RWPE2 (cell line): ENCODE results near the gene PYGM.

Experiments used
- ATAC-seq: fragments of 200-7000 bp; cut with Tn5 transposase; 3 replicates; pipeline ENCODE4 v1.9.1; 2021; ENCODE audit warnings: low read depth
- DNase-seq: peaks from one replicate; pipeline ENCODE4 v3.0.0-alpha.2; 2020; ENCODE audit warnings: low spot score
- H3K27ac ChIP-seq: fragments of 450-650 bp; 2 replicates; pipeline ENCODE4 v1.5.1; 2017; ENCODE audit warnings: mild to moderate bottlenecking; ENCODE audit not compliant: poor library complexity, severe bottlenecking
- H3K27me3 ChIP-seq: fragments of 250-450 bp; sonication (Bioruptor Pico); 2 replicates; pipeline ENCODE4 v1.5.1; 2021; ENCODE audit warnings: mild to moderate bottlenecking, moderate library complexity; ENCODE audit not compliant: insufficient read depth, poor library complexity, severe bottlenecking
- H3K36me3 ChIP-seq: fragments of 250-450 bp; sonication (Bioruptor Pico); 2 replicates; pipeline ENCODE4 v1.5.1; 2020; ENCODE audit warnings: low read depth, mild to moderate bottlenecking, moderate library complexity
- H3K4me1 ChIP-seq: fragments of 250-450 bp; sonication (Bioruptor Pico); 2 replicates; pipeline ENCODE4 v1.5.1; 2021; ENCODE audit warnings: mild to moderate bottlenecking, moderate library complexity; ENCODE audit not compliant: insufficient read depth, poor library complexity, severe bottlenecking
- H3K4me3 ChIP-seq: fragments of 250-450 bp; sonication (Bioruptor Pico); 2 replicates; pipeline ENCODE4 v1.5.1; 2021; ENCODE audit warnings: mild to moderate bottlenecking, moderate library complexity; ENCODE audit not compliant: severe bottlenecking
- H3K9me3 ChIP-seq: fragments of 250-450 bp; sonication (Bioruptor Pico); 2 replicates; pipeline ENCODE4 v1.5.1; 2021; ENCODE audit warnings: mild to moderate bottlenecking, moderate library complexity; ENCODE audit not compliant: severe bottlenecking
- TF ChIP-seq, protein P1 (sequence below): fragments of 450-650 bp; IDR thresholded peaks from one replicate; pipeline ENCODE4 v1.5.1; 2017; ENCODE audit warnings: mild to moderate bottlenecking, moderate library complexity; ENCODE audit not compliant: poor library complexity, severe bottlenecking

Gene PYGM

DNA sequence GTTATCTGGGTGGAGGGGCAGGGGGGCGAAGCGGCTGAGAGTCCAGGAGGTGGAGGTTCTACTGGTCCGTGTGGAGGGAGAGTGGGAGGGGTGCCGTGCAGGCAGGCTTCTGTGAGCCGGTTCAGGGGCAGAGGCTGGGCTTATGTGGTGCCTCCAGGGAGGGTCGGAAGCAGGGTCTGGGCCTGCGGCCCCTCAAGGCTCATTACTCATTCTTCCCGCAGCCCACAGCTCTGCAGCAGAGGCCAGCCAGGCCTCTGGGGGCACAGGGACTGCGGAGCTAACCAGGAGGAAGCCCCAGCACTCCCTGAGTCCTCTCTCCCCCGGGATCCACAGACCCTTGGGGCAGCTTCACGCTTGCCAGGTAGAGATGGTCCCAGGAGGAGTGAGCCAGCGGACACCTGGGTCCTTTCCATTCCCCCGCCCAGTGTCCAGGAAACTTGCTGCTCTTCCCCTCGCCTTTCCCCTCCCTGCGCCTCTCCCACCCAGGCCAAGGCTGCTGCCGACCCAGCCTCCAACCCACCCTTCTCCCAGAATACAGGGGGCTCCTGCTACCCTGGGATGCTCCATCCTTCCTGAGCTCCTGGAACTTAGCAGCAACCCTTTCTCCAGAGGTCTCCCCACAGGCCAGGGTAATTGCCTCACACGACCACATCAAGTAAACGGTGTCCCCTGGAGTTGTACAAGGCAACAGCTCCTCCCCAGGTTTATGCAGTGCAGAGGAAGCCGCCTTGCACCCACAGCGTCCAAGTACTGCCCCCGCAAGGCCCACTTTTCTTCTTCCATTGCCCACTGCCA, 43.1 kb downstream of the PYGM start:
- DNase-seq (no peak), ATAC-seq (no peak)
- TF ChIP-seq, protein P1, sequence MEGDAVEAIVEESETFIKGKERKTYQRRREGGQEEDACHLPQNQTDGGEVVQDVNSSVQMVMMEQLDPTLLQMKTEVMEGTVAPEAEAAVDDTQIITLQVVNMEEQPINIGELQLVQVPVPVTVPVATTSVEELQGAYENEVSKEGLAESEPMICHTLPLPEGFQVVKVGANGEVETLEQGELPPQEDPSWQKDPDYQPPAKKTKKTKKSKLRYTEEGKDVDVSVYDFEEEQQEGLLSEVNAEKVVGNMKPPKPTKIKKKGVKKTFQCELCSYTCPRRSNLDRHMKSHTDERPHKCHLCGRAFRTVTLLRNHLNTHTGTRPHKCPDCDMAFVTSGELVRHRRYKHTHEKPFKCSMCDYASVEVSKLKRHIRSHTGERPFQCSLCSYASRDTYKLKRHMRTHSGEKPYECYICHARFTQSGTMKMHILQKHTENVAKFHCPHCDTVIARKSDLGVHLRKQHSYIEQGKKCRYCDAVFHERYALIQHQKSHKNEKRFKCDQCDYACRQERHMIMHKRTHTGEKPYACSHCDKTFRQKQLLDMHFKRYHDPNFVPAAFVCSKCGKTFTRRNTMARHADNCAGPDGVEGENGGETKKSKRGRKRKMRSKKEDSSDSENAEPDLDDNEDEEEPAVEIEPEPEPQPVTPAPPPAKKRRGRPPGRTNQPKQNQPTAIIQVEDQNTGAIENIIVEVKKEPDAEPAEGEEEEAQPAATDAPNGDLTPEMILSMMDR: no peak
- no peaks in the 10 kb centered on the region for H3K36me3 ChIP-seq
- no peak overlapping the region for H3K4me3 ChIP-seq
- peaks cover 69% of the 10 kb centered on the region for H3K27me3 ChIP-seq
- H3K27ac ChIP-seq: no peak overlapping the region
- no peaks in the 10 kb centered on the region for H3K9me3 ChIP-seq
- H3K4me1 ChIP-seq: no peaks in the 10 kb centered on the region

DNA sequence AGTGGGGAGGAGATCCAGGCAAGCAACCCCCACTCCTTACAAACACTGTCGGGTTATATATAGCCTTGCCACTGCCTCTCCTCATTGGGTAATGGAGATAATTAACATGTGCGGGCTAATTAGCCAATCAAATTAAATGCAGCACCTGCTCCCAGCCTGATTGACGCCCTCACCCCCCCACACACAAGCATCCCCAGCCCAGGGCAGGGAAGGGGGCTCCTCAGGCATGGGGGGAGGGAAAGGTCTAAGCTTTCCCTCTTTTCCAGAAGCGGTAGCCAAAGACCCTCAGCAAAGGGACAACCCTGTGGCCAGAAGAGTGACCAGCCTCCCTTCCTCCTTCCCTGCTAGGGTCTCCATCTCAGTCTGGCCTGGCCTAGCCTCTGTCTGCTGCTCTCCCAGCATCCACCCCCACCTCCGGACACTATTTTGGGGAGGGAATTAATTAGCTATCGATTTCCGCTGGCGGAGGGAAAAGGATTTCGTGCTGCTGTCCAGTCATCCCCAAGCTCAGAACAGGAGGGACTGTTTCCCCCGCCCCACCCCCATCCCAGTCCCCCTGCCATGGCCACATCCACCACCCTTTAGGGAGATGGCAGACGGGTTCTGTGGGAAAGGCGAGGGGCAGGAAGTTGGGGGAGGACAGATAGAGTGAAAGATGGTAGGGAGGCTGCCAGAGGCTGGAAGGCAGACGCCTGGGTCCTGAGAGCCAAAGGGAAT, 43.9 kb downstream of the PYGM start:
- no peak for DNase-seq
- TF ChIP-seq, protein P1: no peak
- no peaks in the 10 kb centered on the region for H3K4me1 ChIP-seq
- H3K4me3 ChIP-seq: no peak overlapping the region
- no peak overlapping the region for H3K27ac ChIP-seq
- H3K9me3 ChIP-seq: no peaks in the 10 kb centered on the region
- peaks cover 62% of the 10 kb centered on the region for H3K27me3 ChIP-seq
- no peak for ATAC-seq
- H3K36me3 ChIP-seq: no peaks in the 10 kb centered on the region

DNA sequence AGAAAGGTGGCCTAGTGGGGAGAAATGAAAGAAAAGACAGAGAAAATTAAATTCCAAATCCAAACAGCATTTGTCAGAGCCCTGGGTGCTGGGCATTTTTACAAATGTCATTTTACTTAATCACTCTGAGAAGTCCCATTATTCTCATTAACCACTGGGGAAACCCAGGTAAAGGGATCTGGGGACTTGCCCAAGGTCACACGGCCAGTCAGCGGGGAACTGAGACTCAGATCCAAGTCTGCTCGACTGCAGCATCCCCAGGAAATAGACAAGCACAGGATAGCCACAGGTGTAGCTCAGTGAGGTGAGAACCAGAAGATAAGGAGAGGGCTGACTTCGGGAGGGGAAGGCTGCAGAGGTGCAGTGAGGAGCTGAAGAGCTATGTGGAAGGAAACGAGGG, 44.7 kb downstream of the PYGM start:
- no peaks in the 10 kb centered on the region for H3K36me3 ChIP-seq
- H3K9me3 ChIP-seq: no peaks in the 10 kb centered on the region
- no peaks in the 10 kb centered on the region for H3K4me1 ChIP-seq
- TF ChIP-seq, protein P1: no peak
- no peak for DNase-seq
- no peak for ATAC-seq
- H3K4me3 ChIP-seq: no peak overlapping the region
- H3K27ac ChIP-seq: no peak overlapping the region
- H3K27me3 ChIP-seq: peaks cover 57% of the 10 kb centered on the region

DNA sequence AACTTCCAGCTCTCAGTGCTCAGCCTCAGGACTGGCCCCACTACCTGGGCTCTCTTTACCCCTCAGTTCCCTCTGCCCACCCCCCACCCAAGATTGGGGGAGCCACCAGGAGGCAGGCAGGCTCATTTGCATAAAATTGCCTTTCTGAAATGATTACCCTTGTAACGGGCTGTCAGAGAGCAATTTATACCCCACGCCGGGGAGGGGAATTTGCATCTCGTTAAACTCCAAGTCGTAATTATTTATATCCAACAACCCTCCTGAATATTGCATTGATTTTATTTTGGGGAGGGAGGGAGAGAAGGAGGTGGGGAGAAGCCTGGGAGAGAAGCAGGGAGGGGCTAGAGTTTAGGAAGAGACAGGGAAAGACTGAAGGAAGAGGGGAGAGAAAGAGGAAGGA, 45.1 kb downstream of the PYGM start:
- Histone ChIP-seq H3K27me3 (peaks cover 57% of the 10 kb centered on the region), H3K27ac (no peak overlapping the region), H3K4me3 (no peak overlapping the region), H3K9me3 (no peaks in the 10 kb centered on the region), H3K36me3 (no peaks in the 10 kb centered on the region), H3K4me1 (no peaks in the 10 kb centered on the region)
- no peak for ATAC-seq
- DNase-seq: no peak
- TF ChIP-seq, protein P1: no peak
